ENCODE results near the gene NHLRC2. TPM values are rescaled to one million over a fixed set of nuclear protein-coding genes. Genes with fewer than 3 reads are reported as not detected.

Gene NHLRC2
- polyA plus RNA-seq, 3 donors: 17.5 to 26.9 (median 20.9) TPM

GRCh38 chr10:113854761-113855588, 514 bp downstream of the NHLRC2 start:
- DNase-seq (ENCODE audit: extremely low read depth in 1 of 11, low read depth in 9 of 11, low spot score in 4 of 11): peak; percentile 16 to 57 (median 38)

GRCh38 chr10:113856563-113856962, 2.1 kb downstream of the NHLRC2 start:
- no peak for DNase-seq (ENCODE audit: extremely low read depth in 1 of 11, low read depth in 9 of 11, low spot score in 4 of 11)

DNA sequence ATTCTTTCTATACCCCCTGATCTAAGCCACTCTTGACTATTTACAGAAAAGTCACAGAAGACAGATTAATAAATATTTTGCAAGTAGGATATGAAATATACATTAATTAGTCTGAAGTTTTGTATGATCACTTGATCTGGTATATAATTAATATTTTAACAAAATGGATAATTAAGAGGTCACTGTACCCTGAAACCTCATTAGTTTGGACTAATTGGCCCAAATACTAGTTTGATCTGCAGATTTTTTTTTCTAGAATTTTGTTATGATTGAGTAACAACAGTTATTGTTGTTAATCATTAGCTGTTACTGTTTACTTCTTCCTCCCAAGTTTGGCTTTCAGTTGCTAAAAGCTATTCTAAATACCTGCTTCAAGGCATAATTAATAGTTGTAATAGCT, 2.7 kb downstream of the NHLRC2 start:
- DNase-seq (ENCODE audit: extremely low read depth in 1 of 11, low read depth in 9 of 11, low spot score in 4 of 11): no peak

DNA sequence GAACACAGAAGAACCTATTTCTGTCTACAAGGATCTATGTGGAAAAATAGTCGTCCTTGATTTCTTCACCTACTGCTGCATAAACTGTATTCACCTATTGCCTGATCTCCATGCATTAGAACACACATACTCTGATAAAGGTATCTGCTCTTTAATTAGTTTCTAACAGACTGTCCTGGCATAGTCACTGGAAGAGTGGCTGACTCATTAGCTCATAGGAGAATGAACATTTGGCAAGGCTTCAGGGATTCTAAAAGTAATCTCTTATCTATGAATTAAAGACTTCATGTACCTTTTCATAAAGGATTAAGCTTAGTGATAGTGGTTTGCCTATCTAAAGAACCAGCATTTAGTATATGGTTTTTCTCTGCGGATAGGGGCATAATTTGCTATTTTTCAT, 4.1 kb downstream of the NHLRC2 start:
- no peak for DNase-seq (ENCODE audit: extremely low read depth in 1 of 11, low read depth in 9 of 11, low spot score in 4 of 11)

DNA sequence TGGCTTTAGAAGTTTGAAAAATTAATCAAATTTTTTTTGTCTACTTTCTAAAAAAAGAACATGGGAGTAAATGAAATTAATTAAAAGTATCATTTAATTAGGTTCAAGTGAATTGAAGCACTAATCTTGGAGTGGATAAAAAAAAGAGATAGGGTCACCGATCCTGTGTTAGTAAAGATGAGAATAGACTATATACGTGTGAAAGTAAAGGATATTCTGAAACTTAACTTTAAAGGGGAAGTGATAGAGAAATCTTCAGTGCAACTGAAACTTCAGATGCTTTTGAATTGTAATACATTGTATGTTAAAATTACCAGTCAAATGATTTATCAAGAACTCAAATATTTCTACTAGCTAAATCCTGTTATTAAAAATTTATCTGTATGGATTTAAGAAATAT, 4.8 kb downstream of the NHLRC2 start:
- DNase-seq (ENCODE audit: extremely low read depth in 1 of 11, low read depth in 9 of 11, low spot score in 4 of 11): no peak

DNA sequence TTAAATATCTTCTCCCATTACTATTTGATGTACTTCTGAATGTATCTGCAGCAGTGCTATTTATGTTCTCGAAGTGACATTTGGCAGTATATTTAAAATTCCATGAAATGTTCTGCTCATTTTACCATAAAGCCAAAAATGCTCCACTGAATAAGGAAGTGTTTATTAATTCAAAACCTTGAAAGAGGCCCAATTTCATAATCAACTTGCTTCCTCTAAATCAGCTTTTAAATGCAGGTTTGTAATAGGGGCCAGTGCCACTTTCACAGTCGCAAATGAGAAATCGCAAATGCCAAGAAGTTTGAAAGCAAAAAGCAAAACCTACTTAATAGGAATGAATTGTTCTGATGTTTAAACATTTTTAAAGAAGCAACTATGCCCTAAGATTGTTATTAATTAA, 11.4 kb downstream of the NHLRC2 start:
- DNase-seq (ENCODE audit: extremely low read depth in 1 of 11, low read depth in 9 of 11, low spot score in 4 of 11): no peak

- DNase-seq (ENCODE audit: extremely low read depth in 1 of 11, low read depth in 9 of 11, low spot score in 4 of 11): no peak
Observed at GRCh38 chr10:113866551-113867394, 12.3 kb downstream of the NHLRC2 start.

DNA sequence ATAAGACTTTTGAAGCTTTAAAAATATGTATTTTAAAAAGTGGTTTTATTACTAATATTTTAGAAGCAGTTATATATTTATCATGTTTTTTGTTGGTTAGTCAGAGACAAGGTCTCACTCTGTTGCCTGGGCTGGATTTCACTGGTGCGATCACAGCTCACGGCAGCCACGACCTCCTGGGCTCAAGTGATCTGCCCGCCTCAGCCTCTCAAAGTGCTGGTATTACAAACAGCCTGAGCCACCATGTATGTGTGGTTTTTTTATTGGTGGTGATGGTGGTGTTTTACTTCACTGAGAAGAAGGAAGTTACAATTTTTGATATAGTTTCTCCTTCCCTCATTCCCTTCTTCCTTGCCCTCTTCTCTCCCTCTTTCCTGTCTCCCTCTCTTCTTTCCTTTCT, 13.4 kb downstream of the NHLRC2 start:
- DNase-seq (ENCODE audit: extremely low read depth in 1 of 11, low read depth in 9 of 11, low spot score in 4 of 11): no peak

GRCh38 chr10:113869789-113870188, 15.3 kb downstream of the NHLRC2 start:
- no peak for DNase-seq (ENCODE audit: extremely low read depth in 1 of 11, low read depth in 9 of 11, low spot score in 4 of 11)

DNA sequence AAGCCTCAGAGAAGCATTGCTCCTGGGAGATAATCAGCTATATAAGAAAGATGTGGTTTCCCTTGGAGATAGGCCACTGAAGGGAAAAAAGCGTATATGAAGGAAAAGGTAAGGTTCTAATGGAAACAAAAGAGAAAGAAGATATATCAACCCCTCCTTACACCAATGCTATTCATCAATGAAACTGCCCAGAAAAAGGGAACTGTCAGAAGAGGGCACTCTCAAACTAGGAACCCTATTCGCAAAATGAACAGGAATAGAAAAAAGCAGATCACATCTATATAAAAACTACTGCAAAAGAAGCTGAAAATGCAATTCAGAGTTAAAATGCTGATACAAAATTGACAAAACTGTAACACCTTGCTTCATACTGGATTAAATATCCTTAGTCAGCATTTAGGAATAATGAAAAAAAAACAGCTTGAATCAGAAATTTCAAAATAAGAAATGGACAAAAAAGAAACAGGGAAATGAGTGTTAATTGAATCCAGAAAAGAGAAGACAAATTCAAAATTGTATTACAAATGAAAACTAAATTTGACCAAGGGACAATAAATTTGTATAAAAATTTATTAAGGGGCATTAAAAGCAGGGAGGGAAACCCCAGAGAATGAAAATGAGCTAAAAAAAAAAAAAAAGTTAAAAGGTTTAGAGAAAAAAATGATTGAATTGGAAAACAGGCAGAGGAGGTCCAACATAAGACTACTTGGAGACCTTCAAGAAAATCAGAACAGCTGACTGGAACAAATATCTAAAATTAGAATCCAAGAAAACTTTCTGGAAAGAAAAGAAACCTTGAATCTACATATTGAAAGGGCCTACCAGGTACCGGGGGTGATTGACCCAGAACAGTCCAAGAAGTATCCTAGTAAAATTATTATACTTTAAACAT, 17.9 kb downstream of the NHLRC2 start:
- DNase-seq (ENCODE audit: extremely low read depth in 1 of 11, low read depth in 9 of 11, low spot score in 4 of 11): no peak

DNA sequence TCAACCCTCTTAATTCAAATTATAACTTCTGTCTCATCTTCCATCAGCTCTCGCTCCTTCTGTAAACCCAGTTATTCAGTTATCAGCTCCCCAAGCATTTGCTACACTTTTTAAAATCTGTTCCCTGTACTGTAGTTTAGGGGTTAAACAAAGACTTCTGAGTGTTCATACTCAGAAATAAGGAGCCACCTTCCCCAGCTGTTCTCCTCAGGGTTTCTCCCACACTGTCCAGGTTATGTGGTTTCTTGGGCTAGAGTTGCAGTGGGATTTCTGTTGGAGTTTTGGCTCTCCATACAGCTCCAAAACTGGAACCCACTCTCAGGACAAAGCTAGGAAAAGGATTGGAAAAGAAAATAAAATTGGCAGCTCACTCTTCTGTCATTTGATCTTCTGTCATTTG, 20.8 kb downstream of the NHLRC2 start:
- no peak for DNase-seq (ENCODE audit: extremely low read depth in 1 of 11, low read depth in 9 of 11, low spot score in 4 of 11)

DNA sequence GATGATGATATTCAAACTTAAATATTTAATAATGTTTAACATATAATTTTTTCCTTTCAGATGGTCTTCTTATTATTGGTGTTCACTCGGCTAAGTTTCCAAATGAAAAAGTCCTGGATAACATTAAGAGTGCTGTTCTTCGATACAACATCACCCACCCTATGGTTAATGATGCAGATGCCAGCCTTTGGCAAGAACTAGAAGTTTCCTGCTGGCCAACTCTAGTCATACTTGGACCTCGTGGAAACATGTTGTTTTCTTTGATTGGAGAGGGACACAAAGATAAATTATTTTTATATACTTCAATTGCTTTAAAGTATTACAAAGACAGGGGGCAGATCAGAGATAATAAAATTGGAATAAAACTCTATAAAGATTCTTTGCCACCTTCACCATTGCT, 22.0 kb downstream of the NHLRC2 start:
- DNase-seq (ENCODE audit: extremely low read depth in 1 of 11, low read depth in 9 of 11, low spot score in 4 of 11): no peak

- DNase-seq (ENCODE audit: extremely low read depth in 1 of 11, low read depth in 9 of 11, low spot score in 4 of 11): no peak
Observed at GRCh38 chr10:113879691-113880090, 25.2 kb downstream of the NHLRC2 start.

DNA sequence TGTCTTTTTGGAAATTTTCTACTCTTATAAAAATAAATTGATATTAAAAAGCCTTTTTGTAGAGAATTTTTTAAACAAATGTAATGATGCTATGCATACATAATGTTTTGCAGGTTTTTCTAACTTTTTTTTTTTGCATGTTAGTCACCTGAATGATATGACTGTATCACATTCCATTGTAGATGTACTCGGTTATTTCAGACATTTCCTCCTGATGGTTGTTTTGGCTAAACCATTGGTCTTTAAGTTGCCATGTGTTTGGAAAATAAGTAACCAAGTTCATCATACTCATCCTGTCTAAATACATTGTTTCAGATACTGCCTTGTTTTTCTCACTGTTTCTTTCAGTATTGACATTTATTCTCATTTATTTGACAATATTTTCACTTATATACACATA, 25.8 kb downstream of the NHLRC2 start:
- no peak for DNase-seq (ENCODE audit: extremely low read depth in 1 of 11, low read depth in 9 of 11, low spot score in 4 of 11)

DNA sequence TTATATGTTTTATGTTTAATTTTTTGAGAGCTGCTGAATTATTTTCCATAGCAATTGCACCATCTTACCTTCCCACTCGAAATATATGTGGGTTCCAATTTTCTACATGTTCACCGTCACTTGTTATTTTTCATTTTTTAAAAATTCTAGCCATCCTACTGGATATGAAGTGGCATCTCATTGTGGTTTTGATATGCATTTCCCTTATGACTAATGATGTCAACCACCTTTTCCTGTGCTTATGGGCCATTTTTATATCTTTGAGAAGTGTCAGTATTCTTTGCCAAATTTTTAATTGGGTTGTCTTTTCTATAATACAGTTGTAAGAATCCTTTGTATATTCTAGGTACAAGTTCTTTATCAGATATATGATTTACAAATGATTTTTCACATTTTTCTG, 27.8 kb downstream of the NHLRC2 start:
- no peak for DNase-seq (ENCODE audit: extremely low read depth in 1 of 11, low read depth in 9 of 11, low spot score in 4 of 11)

DNA sequence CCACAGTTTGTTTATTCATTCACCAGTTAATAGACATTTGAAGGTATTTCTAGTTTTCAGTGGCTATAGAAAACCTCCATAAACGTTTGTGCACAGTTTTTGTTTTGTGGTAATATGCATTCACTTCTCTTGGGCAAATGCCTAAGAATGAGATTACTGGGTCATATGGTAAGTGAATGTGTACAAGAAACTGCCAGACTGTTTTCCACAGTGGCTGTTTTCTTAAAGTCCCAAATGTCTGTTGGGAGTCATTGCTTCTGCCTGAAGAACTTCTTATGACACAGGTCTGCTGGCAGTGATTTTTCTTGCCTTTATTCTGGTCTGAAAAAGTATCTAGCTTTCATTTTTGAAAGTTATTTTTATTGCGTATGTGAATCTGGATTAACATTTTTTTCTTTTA, 35.5 kb downstream of the NHLRC2 start:
- no peak for DNase-seq (ENCODE audit: extremely low read depth in 1 of 11, low read depth in 9 of 11, low spot score in 4 of 11)

- no peak for DNase-seq (ENCODE audit: extremely low read depth in 1 of 11, low read depth in 9 of 11, low spot score in 4 of 11)
Observed at GRCh38 chr10:113890769-113891168, 36.3 kb downstream of the NHLRC2 start.

- DNase-seq (ENCODE audit: extremely low read depth in 1 of 11, low read depth in 9 of 11, low spot score in 4 of 11): no peak
Observed at GRCh38 chr10:113891476-113891875, 37.0 kb downstream of the NHLRC2 start.

DNA sequence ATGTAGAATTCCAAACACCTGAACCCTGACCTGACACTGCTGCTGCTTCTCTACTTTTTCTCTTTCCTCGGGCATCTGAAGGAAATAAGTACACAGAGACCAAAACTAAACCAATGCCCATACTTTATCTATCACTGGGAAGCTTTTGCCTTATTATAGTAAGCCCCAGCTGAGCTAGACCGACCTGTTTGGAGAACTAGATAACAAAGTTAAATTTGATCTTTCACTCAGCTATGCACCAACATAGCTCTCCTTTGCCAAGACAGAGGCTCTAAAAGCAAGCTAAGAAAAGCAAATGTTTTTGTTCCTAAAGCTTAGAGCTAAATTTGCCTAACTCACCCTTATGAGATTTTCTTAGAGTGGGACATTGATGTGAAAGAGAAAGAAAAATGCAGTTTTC, 39.1 kb downstream of the NHLRC2 start:
- no peak for DNase-seq (ENCODE audit: extremely low read depth in 1 of 11, low read depth in 9 of 11, low spot score in 4 of 11)

Measured in renal cortex interstitium (tissue), 11 donors.